Subcutaneous adipose tissue (tissue), 4 donors: ENCODE results near the gene LYPD5. TPM values are rescaled to one million over a fixed set of nuclear protein-coding genes. Genes with fewer than 3 reads are reported as not detected.

ENCODE experiments used
- total RNA-seq, 4 donors: library from RNA; depleted of rRNA; stranded (reverse); fragments of >200 nt; gene quantifications; one replicate each; pipeline ENCODE4 v1.1.0, GENCODE V29; 2016
- TF ChIP-seq, protein P1 (sequence below): fragments of 450-650 bp; IDR thresholded peaks from one replicate; pipeline ENCODE4 v1.5.1; 2016; ENCODE audit warnings: low read depth, mild to moderate bottlenecking, control low read depth, antibody characterized with exemption, moderate library complexity

LYPD5 gene
- total RNA-seq, 4 donors from 2014 or later: 0.22 to 0.94 (median 0.51) TPM; not detected in 1

DNA sequence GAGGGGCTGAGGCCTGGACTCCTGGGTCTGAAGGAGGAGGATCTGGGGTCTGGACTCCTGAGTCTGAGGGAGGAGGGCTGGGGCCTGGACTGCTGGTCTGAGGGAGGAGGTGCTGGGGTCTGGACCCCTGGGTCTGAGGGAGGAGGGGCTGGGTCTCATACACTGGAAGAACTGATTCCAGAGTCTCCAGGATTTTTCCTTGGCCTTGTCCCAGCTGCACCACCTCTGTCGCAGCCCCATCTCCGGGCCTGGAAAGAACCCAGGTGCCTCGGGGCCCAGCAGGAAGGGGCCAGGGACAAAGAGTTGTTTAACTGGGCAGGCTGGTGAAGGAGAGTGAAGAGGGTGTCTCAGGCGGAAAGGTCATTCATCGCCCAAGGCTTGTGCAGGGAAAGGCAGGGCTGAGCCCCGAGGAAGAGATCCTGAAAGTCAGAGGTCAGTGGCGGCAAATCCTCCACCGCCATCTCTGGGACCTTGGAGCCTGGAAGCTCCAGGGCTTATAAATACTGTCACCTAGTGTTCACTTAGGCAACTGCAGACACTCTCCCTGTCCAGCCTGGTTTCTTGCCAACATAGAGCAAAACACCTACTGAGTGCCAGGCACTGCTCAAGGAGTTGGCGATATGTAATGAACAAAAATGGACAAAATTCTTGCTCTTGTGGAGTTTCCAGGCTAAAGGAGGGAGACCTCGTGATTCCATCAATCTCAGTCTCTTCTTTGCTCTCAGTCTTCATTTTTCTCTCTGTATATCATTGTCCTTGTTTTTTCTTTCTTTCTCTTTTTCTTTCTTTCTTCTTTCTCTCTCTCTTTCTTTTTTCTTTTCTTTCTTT, 17.1 kb downstream of the LYPD5 start:
- TF ChIP-seq, protein P1, sequence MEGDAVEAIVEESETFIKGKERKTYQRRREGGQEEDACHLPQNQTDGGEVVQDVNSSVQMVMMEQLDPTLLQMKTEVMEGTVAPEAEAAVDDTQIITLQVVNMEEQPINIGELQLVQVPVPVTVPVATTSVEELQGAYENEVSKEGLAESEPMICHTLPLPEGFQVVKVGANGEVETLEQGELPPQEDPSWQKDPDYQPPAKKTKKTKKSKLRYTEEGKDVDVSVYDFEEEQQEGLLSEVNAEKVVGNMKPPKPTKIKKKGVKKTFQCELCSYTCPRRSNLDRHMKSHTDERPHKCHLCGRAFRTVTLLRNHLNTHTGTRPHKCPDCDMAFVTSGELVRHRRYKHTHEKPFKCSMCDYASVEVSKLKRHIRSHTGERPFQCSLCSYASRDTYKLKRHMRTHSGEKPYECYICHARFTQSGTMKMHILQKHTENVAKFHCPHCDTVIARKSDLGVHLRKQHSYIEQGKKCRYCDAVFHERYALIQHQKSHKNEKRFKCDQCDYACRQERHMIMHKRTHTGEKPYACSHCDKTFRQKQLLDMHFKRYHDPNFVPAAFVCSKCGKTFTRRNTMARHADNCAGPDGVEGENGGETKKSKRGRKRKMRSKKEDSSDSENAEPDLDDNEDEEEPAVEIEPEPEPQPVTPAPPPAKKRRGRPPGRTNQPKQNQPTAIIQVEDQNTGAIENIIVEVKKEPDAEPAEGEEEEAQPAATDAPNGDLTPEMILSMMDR: no peak

DNA sequence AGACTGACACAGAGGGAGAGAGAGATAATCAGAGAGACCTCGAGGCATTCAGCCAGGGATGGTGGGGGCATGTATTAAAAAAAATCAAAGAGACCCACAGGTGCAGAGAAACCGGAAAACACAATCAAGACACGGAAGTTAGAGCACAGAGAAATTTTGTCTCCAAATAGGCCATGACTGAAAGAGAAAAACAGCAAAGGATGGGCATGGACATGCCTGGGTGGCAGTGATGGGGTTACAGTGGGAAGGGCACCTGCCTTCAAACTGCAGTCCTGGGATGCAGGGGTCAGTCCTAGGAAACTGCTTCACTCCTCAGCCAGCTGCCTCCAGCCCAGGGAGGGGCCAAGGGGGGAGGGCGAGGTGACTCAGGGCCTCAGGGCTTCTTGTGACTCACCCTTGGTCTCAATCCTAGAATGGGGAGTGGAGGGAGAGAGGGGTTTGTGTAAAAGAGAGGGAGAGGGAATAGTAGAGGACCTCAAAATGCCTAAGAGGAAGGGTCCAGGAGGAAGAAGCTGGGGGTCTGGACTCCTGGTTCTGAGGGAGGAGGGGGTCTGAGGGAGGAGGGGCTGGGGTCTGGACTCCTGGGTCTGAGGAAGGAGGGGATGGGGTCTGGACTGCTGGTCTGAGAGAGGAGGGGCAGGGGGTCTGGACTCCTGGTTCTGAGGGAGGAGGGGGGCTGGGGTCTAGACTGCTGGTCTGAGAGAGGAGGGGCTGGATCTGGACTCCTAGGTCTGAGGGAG, 17.8 kb downstream of the LYPD5 start:
- TF ChIP-seq, protein P1: no peak

DNA sequence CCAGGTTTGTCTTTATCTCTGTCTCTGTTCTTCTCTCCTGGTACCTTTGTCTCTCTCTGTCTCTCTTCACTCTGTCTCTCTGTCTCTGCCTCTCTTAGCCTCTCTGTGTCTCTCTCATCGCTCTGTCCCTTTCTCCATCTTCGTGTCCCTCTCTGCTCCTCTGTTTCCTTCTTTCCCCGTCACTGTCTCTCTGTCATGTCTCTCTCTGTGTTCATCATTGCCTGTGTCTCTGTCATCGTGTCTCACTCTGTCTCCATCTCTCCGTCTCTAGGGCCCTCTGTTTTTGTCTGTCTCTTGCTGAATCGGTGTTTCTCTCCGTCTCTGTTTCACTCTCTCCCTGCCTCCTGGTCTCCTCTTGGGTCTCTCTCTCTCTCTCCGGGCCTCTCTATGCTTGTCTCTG, 18.6 kb downstream of the LYPD5 start:
- TF ChIP-seq, protein P1: no peak

DNA sequence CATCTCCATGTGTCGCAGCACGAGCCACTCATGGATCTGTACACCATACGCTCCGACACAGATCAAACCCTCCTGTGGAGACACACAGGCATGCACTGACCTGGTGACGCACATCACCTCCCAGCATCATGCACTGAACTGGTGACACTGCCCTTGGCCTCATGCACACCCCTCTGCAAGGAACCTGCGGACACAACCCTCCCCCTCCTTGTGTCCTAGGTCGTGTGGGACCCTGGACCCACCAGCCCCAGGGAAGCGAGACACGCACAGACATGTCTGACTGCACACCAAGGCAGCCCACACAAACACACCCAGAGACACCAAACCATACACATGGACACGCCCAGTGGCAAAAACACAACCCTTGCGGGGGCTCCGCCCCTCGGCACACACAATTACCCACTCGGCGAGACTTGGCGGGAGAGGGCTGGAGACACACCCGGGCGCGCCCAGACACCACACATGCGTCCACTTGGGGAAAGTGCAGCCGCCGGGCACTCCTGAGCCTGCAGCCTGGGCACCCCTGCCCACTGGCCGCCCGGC, 19.5 kb downstream of the LYPD5 start:
- TF ChIP-seq, protein P1: no peak

- TF ChIP-seq, protein P1: no peak
Measured at GRCh38 chr19:43782311-43782660, 20.0 kb downstream of the LYPD5 start.

GRCh38 chr19:43781630-43782310, 20.5 kb downstream of the LYPD5 start:
- TF ChIP-seq, protein P1: no peak
